GM18870 (cell line): ENCODE data around the gene CEACAM7.
"Not testable (repeated sequence)": the region's sequence is repeated elsewhere in the genome, so short reads cannot be mapped to it uniquely, and the experiment has no call there.

ENCODE experiments used
- ATAC-seq: cut with Tn5 transposase; IDR thresholded peaks from one replicate; pipeline ENCODE4 v1.9.1; 2021; ENCODE audit warnings: moderate library complexity; ENCODE audit not compliant: unreplicated experiment

CEACAM7 gene

DNA sequence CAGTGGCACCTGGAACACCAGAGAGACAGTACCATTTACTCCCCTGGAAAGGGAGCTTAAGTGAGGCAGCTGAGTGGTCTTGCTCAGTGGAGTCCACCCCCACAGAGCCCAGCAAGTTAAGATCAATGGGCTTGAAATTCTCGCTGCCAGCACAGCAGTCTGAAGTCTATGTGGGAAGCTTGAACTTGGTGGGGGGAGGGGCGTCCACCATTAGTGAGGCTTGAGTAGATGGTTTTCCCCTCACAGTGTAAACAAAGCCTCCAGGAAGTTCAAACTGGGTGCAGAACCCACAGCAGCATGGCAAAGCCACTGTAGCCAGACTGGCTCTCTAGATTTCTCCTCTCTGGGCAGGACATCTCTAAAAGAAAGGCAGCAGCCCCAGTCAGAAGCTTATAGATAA lies 30.9 kb downstream of the CEACAM7 start:
- ATAC-seq, result no peak

- ATAC-seq, result not testable (repeated sequence)
Observed at GRCh38 chr19:41656756-41657155, 31.3 kb downstream of the CEACAM7 start.

DNA sequence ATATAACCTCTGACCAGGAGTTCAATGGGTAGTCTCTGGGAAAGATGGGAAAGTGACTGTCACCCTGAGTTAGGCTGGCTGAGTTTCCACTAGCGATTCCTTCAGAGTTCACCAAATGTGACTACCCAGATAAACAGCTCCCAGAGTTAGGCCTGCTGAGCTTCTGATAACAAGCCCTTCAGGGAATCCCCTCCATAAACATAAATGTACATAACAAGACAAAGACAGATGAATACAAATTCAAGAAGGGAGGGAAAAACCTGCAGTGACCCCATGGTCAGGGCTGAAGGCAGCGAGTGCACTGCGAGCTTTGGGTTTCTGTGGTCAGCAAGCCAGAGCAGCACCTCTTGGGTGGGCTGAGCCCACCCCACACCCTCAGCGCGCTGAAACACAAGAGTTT lies 35.8 kb downstream of the CEACAM7 start:
- ATAC-seq, result no peak

DNA sequence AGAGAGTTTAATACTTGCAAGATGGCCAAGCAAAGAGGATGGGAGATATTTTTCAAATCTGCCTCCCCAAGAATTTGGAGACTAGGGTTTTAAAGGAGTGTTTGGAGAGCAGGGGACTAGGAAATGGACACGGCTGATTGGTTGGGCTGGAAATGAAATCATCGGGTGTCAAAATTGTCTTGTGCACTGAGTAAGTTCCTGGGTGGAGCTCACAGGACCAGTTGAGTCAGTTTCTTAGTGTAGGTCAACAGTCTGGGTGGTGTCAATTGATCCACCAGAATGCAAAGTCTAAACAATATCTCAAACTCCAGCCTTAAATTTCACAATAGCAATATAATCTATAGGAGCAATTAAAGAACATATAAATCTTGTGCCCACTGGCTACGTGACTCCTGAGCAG lies 38.2 kb downstream of the CEACAM7 start:
- ATAC-seq, result no peak

DNA sequence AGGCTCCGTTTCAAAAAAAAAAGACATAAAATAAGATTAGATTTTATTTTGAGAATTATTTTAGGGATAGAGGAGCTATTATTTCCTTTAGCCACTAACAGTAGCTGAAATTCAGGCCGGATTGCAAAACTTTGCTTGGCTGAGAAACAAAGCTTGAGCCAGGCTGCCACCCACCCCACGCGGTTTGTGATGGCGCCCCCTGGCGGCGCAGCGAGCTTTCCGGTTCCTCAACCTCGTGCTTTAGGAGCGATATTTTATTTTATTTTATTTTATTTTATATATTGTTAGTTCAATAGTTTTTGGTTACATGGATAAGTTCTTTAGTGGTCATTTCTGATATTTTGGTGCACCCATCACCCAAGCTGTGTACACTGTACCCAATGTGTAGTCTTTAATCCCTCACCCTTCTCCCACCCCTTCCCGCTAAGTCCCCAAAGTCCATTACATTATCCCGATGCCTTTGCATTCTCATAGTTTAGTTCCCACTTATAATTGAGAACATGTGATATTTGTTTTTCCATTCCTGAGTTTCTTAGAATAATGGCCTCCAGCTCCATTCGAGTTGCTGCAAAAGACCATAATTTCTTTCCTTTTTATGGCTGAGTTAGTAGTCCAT lies 41.4 kb downstream of the CEACAM7 start:
- ATAC-seq, result no peak

DNA sequence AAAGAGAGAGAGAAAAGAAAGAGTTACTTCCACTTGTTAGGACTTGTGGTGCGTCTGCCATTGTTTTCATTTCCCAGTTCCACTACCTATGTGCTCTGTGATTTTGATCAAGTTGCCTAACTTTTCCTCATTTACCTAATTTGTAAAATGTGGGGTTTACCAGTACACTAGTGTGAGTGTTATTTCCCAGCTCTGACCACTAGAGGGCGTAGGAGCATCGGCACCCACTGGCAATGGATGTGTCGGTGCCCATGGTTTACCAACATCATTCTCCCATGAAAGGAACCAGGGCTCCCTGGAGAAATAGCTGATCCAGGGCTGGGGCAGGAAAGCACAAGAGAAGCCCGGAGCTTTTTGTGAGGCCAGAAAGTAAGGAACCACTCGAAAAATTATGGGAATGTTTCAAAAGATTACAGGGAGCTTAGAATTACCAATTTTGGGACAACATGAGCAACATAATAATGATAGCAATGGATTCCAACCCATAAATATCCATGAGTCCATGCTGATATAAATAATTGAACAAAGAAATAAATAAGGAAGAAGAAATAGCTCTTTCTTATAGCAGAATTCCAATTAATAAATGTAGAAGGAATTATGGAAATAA lies 46.1 kb downstream of the CEACAM7 start:
- no peak for ATAC-seq

DNA sequence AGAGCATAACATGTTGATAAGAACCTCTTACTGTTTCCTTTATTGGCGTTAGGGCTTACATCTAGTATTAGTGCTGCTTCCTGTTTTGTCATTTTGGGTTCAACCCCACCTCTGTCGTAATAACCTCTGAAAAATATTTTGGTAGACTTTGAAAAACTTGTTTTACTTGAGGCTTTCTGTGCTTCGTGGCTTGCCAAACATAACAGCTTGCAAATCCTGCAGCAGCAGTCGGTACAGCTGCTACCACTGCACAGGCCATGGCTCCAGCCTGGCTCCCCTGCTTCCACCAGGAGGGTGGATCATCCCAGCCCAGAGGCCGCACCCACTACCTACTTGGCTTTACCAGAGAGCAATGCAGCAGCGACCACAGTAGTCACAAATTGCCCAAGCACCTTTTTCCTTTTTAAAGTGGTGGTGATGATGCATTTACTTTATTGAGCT lies 49.4 kb downstream of the CEACAM7 start:
- ATAC-seq, result no peak

- ATAC-seq, result no peak
Observed at GRCh38 chr19:41637484-41637883, 50.6 kb downstream of the CEACAM7 start.

- no peak for ATAC-seq
Observed at GRCh38 chr19:41627966-41628675, 59.9 kb downstream of the CEACAM7 start.

DNA sequence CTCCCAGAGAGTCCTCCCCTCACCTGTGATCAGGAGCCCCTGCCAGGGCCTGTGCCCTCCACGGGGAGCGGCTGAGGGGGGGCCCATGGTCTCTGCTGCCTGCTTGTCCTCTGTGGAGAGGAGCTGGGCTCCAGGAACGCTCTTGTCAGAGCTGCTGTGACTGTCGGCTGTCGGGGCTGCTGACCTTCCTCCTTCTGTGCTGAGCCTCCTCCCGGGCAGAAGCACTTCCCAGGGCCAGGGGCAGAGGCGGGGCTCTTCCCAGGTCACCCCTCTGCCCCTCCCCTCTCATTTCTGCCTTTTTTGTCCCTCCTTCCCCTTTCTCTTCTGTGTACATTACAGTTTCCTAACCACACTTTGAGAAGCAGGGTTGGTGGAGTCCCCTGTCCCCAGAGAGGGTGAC lies 61.2 kb downstream of the CEACAM7 start, which contains the start of gene CEACAM4:
Gene CEACAM4, minus strand, starts transcription at position 198 of the 400 bp plus-strand sequence. Its CDS starts 111 bp downstream, at position 87.
- ATAC-seq, result no peak

DNA sequence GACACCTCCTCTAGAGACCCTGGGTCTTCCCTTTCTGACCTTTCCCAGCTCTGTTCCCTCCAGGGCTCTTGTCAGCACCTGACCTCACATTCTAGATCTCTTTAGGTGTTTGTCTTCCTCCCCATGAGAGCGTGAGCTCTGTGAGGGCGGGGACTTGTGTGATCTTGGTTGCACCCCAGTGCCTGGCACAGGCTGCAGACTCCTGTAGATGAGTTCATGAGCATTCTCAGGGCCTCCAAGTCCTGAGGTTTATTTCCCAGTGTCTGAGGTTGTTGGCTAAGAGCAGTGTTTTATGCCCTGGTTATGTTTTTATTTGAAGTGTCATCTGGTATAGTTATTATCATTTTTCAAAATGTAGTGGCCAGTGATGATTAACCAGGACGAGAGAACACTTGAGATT lies 61.8 kb downstream of the CEACAM7 start:
- ATAC-seq, result no peak

GRCh38 chr19:41624937-41625336 lies 63.1 kb downstream of the CEACAM7 start:
- no peak for ATAC-seq

DNA sequence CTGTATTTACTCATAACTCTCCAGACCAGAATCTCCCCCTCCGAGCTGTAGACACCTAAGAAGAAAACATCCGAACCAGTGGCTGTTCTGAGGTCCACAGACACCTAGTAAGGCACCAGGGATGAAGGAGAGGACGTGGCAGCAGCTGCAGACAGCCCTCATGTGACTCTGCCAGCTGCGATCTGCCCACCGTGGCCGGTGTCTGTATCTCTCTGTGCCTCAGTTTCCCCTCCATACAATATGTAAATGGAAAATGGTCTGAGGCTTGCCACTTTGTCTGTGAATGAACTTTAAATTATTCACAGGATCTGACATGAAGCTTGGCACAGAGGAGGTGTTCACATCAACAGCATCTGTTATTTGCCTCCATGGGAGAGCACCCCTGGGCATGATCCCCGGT lies 63.6 kb downstream of the CEACAM7 start:
- ATAC-seq, result no peak

GRCh38 chr19:41623360-41623759 lies 64.7 kb downstream of the CEACAM7 start:
- ATAC-seq, result no peak
